ENCODE results near the gene LTF. TPM values are rescaled to one million over a fixed set of nuclear protein-coding genes. Genes with fewer than 3 reads are reported as not detected.

The LTF gene
- total RNA-seq, 1 donor from 2014 or later = not detected

DNA sequence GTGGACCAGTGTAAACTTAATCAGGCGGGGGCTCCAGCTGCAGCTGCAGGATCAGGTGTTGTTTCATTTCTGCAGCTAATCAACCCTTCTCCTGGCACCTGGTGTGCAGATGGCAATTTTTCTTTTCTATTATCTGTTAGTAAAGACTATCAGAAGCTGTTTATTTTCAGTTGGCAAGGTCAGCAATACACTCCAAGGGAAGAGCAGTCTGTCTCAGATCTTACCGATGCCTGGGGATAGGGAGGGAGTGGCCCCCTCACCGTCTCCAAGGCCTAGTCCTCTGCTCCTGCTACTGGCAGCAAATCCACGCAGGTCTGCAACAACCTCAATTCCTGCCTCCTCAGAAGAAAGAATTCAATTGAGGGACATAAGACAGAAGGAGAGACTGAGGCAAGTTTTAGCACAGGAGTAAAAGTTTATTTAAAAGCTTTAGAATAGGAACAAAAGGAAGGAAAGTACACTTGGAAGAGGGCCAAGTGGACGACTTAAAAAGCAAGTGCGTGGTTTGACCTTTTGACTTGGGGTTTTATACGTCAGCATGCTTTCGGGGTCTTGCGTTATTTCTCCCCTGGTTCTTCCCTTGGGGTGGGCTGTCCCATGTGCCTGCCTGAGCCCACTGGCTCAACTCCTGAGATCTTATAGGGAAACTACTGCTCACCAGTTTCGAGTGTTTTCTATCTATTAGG is 48.4 kb downstream of the LTF start:
- Mint-ChIP-seq H3K27ac (no peak overlapping the region), H3K27me3 (no peaks in the 10 kb centered on the region), H3K9me3 (no peaks in the 10 kb centered on the region), H3K4me1 (peaks cover 2% of the 10 kb centered on the region), H3K36me3 (ENCODE audit: low read depth) (no peaks in the 10 kb centered on the region), H3K4me3 (no peak overlapping the region)
- ATAC-seq (ENCODE audit: low read depth) (no peak), DNase-seq (no peak)
- CTCF ChIA-PET = interaction anchor here (1.6 kb wide), 1 partner anchor 8 kb away, joined by 3 read pairs; no protein-coding TSS in a partner anchor
- TF ChIP-seq, protein P1, sequence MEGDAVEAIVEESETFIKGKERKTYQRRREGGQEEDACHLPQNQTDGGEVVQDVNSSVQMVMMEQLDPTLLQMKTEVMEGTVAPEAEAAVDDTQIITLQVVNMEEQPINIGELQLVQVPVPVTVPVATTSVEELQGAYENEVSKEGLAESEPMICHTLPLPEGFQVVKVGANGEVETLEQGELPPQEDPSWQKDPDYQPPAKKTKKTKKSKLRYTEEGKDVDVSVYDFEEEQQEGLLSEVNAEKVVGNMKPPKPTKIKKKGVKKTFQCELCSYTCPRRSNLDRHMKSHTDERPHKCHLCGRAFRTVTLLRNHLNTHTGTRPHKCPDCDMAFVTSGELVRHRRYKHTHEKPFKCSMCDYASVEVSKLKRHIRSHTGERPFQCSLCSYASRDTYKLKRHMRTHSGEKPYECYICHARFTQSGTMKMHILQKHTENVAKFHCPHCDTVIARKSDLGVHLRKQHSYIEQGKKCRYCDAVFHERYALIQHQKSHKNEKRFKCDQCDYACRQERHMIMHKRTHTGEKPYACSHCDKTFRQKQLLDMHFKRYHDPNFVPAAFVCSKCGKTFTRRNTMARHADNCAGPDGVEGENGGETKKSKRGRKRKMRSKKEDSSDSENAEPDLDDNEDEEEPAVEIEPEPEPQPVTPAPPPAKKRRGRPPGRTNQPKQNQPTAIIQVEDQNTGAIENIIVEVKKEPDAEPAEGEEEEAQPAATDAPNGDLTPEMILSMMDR (IDR thresholded peaks at IDR 0.05) = no peak
- POLR2A ChIA-PET = no interaction called here
- intact Hi-C loops (cut with micrococcal nuclease) = no loop called here

DNA sequence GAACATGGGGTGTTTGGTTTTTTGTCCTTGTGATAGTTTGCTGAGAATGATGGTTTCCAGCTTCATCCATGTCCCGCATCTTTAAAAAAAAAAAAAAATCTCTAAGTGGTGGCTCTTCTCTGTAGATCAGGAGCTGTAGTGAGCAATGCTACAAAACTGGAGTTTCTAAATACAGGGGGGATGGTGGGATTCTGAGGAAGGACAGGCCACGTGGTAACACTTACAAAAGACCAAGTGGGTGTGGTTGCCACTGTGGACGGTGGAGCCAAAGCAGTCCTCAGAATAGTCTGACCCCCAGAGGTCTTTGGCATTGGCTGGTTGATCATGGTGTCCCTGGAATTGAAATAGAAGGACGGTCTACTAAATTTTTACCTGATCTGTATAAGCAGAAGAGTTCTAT is 50.0 kb downstream of the LTF start:
- Mint-ChIP-seq H3K9me3 (no peaks in the 10 kb centered on the region), H3K4me3 (no peak overlapping the region)
- CTCF ChIA-PET = no interaction called here

DNA sequence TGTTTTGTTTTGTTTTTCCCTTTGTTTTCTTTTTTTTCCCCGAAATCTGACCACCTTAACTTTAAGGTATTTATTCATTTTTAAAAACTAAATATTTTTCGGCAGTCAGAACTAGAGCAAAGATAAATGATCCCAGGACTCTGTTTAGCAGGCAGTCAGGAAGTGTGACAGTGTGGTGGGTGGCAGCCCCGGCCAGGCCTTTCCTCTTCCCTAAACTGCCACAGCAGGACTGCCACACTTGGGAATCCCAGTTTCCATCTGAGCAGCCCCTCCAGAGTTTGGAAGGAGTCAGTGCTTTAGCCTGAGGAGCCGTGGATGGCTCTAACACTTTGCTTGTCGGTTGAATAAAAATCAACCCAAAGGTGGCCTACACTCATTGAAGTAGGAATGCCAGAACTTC is 50.8 kb downstream of the LTF start:
- H3K4me1 Mint-ChIP-seq = peaks cover 2% of the 10 kb centered on the region
- no peak overlapping the region for H3K27ac Mint-ChIP-seq
- H3K36me3 Mint-ChIP-seq (ENCODE audit: low read depth) = no peaks in the 10 kb centered on the region
- H3K4me3 Mint-ChIP-seq = no peak overlapping the region
- TF ChIP-seq, protein P1 (IDR thresholded peaks at IDR 0.05) = no peak
- POLR2A ChIA-PET = no interaction called here
- ATAC-seq (ENCODE audit: low read depth) = no peak
- no peaks in the 10 kb centered on the region for H3K9me3 Mint-ChIP-seq
- intact Hi-C loops (cut with micrococcal nuclease) = no loop called here
- CTCF ChIA-PET = no interaction called here
- DNase-seq = no peak
- H3K27me3 Mint-ChIP-seq = no peaks in the 10 kb centered on the region

More for the DNA sequence above, 50.0 kb downstream of the LTF start:
- H3K36me3 Mint-ChIP-seq (ENCODE audit: low read depth) = no peaks in the 10 kb centered on the region
- no peak overlapping the region for H3K27ac Mint-ChIP-seq
- H3K4me1 Mint-ChIP-seq = peaks cover 2% of the 10 kb centered on the region
- DNase-seq (no peak), ATAC-seq (ENCODE audit: low read depth) (no peak)
- H3K27me3 Mint-ChIP-seq = no peaks in the 10 kb centered on the region
- POLR2A ChIA-PET = no interaction called here
- intact Hi-C loops (cut with micrococcal nuclease) = no loop called here
- TF ChIP-seq, protein P1 (IDR thresholded peaks at IDR 0.05) = no peak

DNA sequence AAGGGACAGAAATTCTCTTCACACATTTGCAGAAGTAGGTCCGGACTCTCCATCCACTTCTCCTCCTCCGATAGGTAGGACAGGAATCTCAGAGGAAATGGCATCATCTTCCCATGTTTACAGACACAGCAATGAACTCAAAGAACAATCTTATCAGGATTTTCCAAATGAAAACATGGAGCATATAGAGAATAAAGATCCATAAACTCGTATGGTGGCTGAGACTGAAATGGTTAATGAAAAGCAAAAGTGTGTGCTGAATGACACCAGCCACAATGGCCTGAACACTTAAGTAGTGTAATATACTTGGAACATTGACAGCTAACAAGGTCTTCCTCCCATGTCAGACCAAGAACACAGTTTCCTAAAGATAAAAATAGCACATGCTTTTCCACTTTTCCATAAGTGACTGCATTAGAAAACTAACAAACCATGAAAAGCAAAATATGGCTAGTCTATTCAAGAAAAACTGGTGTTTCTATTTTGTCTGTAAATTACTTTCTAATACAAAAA is 51.9 kb downstream of the LTF start:
- intact Hi-C loops (cut with micrococcal nuclease) = no loop called here
- POLR2A ChIA-PET = no interaction called here
- DNase-seq (no peak), ATAC-seq (ENCODE audit: low read depth) (no peak)
- H3K4me3 Mint-ChIP-seq = no peak overlapping the region
- no peaks in the 10 kb centered on the region for H3K27me3 Mint-ChIP-seq
- no peak overlapping the region for H3K27ac Mint-ChIP-seq
- H3K9me3 Mint-ChIP-seq = no peaks in the 10 kb centered on the region
- H3K36me3 Mint-ChIP-seq (ENCODE audit: low read depth) = peaks cover 3% of the 10 kb centered on the region
- TF ChIP-seq, protein P1 (IDR thresholded peaks at IDR 0.05) = no peak
- peaks cover 6% of the 10 kb centered on the region for H3K4me1 Mint-ChIP-seq
- CTCF ChIA-PET = no interaction called here

DNA sequence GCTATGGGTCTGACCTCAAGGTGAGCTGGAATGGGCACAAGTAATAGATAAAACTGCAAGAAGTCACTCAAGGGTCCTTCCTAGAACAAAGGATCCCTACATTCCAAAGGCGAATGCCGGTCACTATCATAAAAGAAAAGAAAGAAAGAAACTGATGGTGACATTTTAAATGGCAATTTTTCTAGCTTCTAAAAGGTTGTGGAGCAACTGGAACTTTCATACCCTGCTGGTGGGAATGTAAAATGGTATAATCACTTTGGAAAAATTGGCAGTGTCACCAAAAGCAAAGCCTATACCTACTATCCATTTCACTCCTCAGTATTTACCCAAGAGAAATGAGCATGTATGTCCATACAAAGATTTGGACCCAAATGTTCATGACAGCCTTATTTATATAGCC is 53.4 kb downstream of the LTF start:
- intact Hi-C loops (cut with micrococcal nuclease) = no loop called here
- POLR2A ChIA-PET = no interaction called here
- DNase-seq (no peak), ATAC-seq (ENCODE audit: low read depth) (no peak)
- Mint-ChIP-seq H3K4me1 (peaks cover 21% of the 10 kb centered on the region), H3K4me3 (no peak overlapping the region), H3K9me3 (no peaks in the 10 kb centered on the region), H3K27ac (no peak overlapping the region), H3K27me3 (no peaks in the 10 kb centered on the region), H3K36me3 (ENCODE audit: low read depth) (peaks cover 3% of the 10 kb centered on the region)
- CTCF ChIA-PET = no interaction called here
- TF ChIP-seq, protein P1 (IDR thresholded peaks at IDR 0.05) = no peak

Measured in activated B cell treated with CpG ODN at 0.5 μM for 24 hours (primary cell).